ENCODE data around the gene ARHGEF16. TPM values are rescaled to one million over a fixed set of nuclear protein-coding genes. Genes with fewer than 3 reads are reported as not detected.

The ARHGEF16 gene
- total RNA-seq, 1 experiment from 2014 or later = 17.2 TPM

DNA sequence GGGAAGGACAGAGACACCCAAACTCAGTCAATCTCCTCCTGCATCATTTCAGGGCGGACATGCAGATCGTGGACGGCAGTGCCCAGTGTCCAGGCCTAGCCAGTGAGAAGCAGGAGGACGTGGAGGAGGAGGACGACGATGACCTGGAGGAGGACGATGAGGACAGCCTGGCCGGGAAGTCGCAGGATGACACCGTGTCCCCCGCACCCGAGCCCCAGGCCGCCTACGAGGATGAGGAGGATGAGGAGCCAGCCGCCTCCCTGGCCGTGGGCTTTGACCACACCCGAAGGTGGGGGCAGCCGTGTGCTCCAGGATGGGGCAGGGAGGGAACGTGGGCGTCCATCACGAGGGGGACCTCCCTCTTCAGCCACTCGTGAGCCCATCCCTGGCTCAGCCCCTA, 23.6 kb upstream of the ARHGEF16 start:
- TF ChIP-seq, protein P1, sequence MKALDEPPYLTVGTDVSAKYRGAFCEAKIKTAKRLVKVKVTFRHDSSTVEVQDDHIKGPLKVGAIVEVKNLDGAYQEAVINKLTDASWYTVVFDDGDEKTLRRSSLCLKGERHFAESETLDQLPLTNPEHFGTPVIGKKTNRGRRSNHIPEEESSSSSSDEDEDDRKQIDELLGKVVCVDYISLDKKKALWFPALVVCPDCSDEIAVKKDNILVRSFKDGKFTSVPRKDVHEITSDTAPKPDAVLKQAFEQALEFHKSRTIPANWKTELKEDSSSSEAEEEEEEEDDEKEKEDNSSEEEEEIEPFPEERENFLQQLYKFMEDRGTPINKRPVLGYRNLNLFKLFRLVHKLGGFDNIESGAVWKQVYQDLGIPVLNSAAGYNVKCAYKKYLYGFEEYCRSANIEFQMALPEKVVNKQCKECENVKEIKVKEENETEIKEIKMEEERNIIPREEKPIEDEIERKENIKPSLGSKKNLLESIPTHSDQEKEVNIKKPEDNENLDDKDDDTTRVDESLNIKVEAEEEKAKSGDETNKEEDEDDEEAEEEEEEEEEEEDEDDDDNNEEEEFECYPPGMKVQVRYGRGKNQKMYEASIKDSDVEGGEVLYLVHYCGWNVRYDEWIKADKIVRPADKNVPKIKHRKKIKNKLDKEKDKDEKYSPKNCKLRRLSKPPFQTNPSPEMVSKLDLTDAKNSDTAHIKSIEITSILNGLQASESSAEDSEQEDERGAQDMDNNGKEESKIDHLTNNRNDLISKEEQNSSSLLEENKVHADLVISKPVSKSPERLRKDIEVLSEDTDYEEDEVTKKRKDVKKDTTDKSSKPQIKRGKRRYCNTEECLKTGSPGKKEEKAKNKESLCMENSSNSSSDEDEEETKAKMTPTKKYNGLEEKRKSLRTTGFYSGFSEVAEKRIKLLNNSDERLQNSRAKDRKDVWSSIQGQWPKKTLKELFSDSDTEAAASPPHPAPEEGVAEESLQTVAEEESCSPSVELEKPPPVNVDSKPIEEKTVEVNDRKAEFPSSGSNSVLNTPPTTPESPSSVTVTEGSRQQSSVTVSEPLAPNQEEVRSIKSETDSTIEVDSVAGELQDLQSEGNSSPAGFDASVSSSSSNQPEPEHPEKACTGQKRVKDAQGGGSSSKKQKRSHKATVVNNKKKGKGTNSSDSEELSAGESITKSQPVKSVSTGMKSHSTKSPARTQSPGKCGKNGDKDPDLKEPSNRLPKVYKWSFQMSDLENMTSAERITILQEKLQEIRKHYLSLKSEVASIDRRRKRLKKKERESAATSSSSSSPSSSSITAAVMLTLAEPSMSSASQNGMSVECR (CRISPR knock-in tag; IDR thresholded peaks at IDR 0.05; ENCODE audit: borderline replicate concordance) = no peak
- TF ChIP-seq ZNF423 (CRISPR knock-in tag; IDR thresholded peaks at IDR 0.05) = no peak
- no peak for DNase-seq (ENCODE audit: low spot score)
- Mint-ChIP-seq H3K4me3 (no peak overlapping the region), H3K4me1 (peaks cover 3% of the 10 kb centered on the region; the same call in 1 of the 2 replicates), H3K27me3 (ENCODE audit: low read depth) (no peaks in the 10 kb centered on the region), H3K27ac (no peak overlapping the region), H3K36me3 (no peaks in the 10 kb centered on the region), H3K9me3 (no peaks in the 10 kb centered on the region)
- ATAC-seq = no peak
- CTCF ChIA-PET = interaction anchor here (0.6 to 2.8 kb wide), 22 partner anchors 9 to 1425 kb away, joined by 3 to 22 read pairs (median 4); partner anchors contain the start of gene PANK4
- POLR2A ChIA-PET = no interaction called here

DNA sequence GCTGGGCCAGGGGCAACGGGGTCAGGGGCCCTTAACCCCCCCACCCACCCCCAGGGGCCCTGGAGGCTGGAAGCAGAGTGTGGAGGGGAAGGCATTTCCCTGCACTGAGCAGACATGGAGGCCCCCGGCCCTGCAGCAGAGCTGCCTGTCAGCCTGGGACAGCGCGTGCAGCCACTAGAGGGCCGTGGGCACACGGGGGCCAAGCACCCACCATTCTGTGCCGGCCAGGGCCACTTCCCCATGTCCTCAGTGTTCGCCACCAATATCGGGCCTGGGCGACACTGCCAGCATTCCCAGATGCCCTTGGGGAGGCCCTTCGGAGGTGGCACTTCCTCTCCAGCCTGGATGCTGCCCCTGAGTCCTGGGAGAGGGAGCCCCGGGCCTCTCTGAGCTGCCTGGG, 23.2 kb upstream of the ARHGEF16 start:
- no peak for TF ChIP-seq KAT7 (CRISPR knock-in tag; IDR thresholded peaks at IDR 0.05; ENCODE audit: borderline replicate concordance)
- TF ChIP-seq, protein P2, sequence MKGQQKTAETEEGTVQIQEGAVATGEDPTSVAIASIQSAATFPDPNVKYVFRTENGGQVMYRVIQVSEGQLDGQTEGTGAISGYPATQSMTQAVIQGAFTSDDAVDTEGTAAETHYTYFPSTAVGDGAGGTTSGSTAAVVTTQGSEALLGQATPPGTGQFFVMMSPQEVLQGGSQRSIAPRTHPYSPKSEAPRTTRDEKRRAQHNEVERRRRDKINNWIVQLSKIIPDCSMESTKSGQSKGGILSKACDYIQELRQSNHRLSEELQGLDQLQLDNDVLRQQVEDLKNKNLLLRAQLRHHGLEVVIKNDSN (CRISPR knock-in tag; IDR thresholded peaks at IDR 0.05) = no peak
- TF ChIP-seq, protein P3, sequence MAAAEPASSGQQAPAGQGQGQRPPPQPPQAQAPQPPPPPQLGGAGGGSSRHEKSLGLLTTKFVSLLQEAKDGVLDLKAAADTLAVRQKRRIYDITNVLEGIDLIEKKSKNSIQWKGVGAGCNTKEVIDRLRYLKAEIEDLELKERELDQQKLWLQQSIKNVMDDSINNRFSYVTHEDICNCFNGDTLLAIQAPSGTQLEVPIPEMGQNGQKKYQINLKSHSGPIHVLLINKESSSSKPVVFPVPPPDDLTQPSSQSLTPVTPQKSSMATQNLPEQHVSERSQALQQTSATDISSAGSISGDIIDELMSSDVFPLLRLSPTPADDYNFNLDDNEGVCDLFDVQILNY (CRISPR knock-in tag; IDR thresholded peaks at IDR 0.05) = no peak
- TF ChIP-seq, protein P4, sequence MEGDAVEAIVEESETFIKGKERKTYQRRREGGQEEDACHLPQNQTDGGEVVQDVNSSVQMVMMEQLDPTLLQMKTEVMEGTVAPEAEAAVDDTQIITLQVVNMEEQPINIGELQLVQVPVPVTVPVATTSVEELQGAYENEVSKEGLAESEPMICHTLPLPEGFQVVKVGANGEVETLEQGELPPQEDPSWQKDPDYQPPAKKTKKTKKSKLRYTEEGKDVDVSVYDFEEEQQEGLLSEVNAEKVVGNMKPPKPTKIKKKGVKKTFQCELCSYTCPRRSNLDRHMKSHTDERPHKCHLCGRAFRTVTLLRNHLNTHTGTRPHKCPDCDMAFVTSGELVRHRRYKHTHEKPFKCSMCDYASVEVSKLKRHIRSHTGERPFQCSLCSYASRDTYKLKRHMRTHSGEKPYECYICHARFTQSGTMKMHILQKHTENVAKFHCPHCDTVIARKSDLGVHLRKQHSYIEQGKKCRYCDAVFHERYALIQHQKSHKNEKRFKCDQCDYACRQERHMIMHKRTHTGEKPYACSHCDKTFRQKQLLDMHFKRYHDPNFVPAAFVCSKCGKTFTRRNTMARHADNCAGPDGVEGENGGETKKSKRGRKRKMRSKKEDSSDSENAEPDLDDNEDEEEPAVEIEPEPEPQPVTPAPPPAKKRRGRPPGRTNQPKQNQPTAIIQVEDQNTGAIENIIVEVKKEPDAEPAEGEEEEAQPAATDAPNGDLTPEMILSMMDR (IDR thresholded peaks at IDR 0.05) = no peak
- TF ChIP-seq, protein P5, sequence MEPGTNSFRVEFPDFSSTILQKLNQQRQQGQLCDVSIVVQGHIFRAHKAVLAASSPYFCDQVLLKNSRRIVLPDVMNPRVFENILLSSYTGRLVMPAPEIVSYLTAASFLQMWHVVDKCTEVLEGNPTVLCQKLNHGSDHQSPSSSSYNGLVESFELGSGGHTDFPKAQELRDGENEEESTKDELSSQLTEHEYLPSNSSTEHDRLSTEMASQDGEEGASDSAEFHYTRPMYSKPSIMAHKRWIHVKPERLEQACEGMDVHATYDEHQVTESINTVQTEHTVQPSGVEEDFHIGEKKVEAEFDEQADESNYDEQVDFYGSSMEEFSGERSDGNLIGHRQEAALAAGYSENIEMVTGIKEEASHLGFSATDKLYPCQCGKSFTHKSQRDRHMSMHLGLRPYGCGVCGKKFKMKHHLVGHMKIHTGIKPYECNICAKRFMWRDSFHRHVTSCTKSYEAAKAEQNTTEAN (CRISPR knock-in tag; IDR thresholded peaks at IDR 0.05) = no peak
- TF ChIP-seq, protein P6, sequence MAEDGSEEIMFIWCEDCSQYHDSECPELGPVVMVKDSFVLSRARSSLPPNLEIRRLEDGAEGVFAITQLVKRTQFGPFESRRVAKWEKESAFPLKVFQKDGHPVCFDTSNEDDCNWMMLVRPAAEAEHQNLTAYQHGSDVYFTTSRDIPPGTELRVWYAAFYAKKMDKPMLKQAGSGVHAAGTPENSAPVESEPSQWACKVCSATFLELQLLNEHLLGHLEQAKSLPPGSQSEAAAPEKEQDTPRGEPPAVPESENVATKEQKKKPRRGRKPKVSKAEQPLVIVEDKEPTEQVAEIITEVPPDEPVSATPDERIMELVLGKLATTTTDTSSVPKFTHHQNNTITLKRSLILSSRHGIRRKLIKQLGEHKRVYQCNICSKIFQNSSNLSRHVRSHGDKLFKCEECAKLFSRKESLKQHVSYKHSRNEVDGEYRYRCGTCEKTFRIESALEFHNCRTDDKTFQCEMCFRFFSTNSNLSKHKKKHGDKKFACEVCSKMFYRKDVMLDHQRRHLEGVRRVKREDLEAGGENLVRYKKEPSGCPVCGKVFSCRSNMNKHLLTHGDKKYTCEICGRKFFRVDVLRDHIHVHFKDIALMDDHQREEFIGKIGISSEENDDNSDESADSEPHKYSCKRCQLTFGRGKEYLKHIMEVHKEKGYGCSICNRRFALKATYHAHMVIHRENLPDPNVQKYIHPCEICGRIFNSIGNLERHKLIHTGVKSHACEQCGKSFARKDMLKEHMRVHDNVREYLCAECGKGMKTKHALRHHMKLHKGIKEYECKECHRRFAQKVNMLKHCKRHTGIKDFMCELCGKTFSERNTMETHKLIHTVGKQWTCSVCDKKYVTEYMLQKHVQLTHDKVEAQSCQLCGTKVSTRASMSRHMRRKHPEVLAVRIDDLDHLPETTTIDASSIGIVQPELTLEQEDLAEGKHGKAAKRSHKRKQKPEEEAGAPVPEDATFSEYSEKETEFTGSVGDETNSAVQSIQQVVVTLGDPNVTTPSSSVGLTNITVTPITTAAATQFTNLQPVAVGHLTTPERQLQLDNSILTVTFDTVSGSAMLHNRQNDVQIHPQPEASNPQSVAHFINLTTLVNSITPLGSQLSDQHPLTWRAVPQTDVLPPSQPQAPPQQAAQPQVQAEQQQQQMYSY (CRISPR knock-in tag; IDR thresholded peaks at IDR 0.05) = no peak
- TF ChIP-seq, protein P7, sequence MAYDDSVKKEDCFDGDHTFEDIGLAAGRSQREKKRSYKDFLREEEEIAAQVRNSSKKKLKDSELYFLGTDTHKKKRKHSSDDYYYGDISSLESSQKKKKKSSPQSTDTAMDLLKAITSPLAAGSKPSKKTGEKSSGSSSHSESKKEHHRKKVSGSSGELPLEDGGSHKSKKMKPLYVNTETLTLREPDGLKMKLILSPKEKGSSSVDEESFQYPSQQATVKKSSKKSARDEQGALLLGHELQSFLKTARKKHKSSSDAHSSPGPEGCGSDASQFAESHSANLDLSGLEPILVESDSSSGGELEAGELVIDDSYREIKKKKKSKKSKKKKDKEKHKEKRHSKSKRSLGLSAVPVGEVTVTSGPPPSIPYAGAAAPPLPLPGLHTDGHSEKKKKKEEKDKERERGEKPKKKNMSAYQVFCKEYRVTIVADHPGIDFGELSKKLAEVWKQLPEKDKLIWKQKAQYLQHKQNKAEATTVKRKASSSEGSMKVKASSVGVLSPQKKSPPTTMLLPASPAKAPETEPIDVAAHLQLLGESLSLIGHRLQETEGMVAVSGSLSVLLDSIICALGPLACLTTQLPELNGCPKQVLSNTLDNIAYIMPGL (CRISPR knock-in tag; IDR thresholded peaks at IDR 0.05) = 0 out of 2 replicates have a peak, but pooled peaks have one; percentile 42
- no peak for TF ChIP-seq ZNF232 (CRISPR knock-in tag; IDR thresholded peaks at IDR 0.05)
- no peaks in the 10 kb centered on the region for H3K36me3 Mint-ChIP-seq
- ChIA-PET POLR2A (no interaction called here), CTCF (interaction anchor here (0.6 to 2.8 kb wide), 25 partner anchors 9 to 905 kb away, joined by 3 to 22 read pairs (median 3); partner anchors contain the start of gene PANK4)
- peaks cover 3% of the 10 kb centered on the region; the same call in 1 of the 2 replicates for H3K4me1 Mint-ChIP-seq
- H3K27me3 Mint-ChIP-seq (ENCODE audit: low read depth) = no peaks in the 10 kb centered on the region
- peak; percentile 91 for ATAC-seq
- DNase-seq (ENCODE audit: low spot score) = peak; percentile 55
- no peak overlapping the region for H3K27ac Mint-ChIP-seq
- no peak overlapping the region for H3K4me3 Mint-ChIP-seq
- no peaks in the 10 kb centered on the region for H3K9me3 Mint-ChIP-seq

Measured in WTC11 (cell line).